H9 (cell line): Measurements from ENCODE around the gene VPS41. TPM values are rescaled to one million over a fixed set of nuclear protein-coding genes. Genes with fewer than 3 reads are reported as not detected.

Experiments
- DNase-seq: peaks from one replicate; pipeline ENCODE4 v3.0.0-alpha.2; 2017
- H2AFZ ChIP-seq: one replicate; pipeline ENCODE4 v1.6.1; 2013; ENCODE audit warnings: mild to moderate bottlenecking, low read length, control low read depth, moderate library complexity
- H2AK5ac ChIP-seq: 2 replicates; pipeline ENCODE4 v1.6.1; 2013; ENCODE audit warnings: low read length, control low read depth, mixed read lengths; ENCODE audit not compliant: insufficient read length
- H2BK120ac ChIP-seq: one replicate; pipeline ENCODE4 v1.6.1; 2013; ENCODE audit warnings: low read depth, mild to moderate bottlenecking, low read length, control low read depth, inconsistent platforms; ENCODE audit not compliant: poor library complexity, severe bottlenecking
- H2BK12ac ChIP-seq: 2 replicates; pipeline ENCODE4 v1.6.1; 2013; ENCODE audit warnings: low read length, control low read depth, mixed read lengths, low read depth; ENCODE audit not compliant: insufficient read length
- H2BK15ac ChIP-seq: 2 replicates; pipeline ENCODE4 v1.6.1; 2013; ENCODE audit warnings: low read depth, low read length, control low read depth
- H2BK20ac ChIP-seq: one replicate; pipeline ENCODE4 v1.6.1; 2013; ENCODE audit warnings: low read depth, mild to moderate bottlenecking, low read length, control low read depth, inconsistent platforms; ENCODE audit not compliant: poor library complexity, severe bottlenecking
- H2BK5ac ChIP-seq: 2 replicates; pipeline ENCODE4 v1.6.1; 2013; ENCODE audit warnings: low read length, control low read depth, mixed read lengths; ENCODE audit not compliant: insufficient read length
- H3K14ac ChIP-seq: 2 replicates; pipeline ENCODE4 v1.6.1; 2013; ENCODE audit warnings: low read length, control low read depth; ENCODE audit not compliant: insufficient read depth
- H3K18ac ChIP-seq: 2 replicates; pipeline ENCODE4 v1.6.1; 2013; ENCODE audit warnings: low read depth, mild to moderate bottlenecking, mixed read lengths, low read length, control low read depth; ENCODE audit not compliant: insufficient read length
- H3K23ac ChIP-seq: 2 replicates; pipeline ENCODE4 v1.6.1; 2013; ENCODE audit warnings: low read length, control low read depth, mixed read lengths, low read depth; ENCODE audit not compliant: insufficient read length
- H3K23me2 ChIP-seq: 2 replicates; pipeline ENCODE4 v1.6.1; 2013; ENCODE audit warnings: low read depth, mild to moderate bottlenecking, mixed read lengths, low read length, control low read depth; ENCODE audit not compliant: insufficient read length, poor library complexity, severe bottlenecking
- H3K27ac ChIP-seq: 2 replicates; pipeline ENCODE4 v1.5.1; 2013; ENCODE audit warnings: low read length, control low read depth, mixed read lengths, low read depth; ENCODE audit not compliant: insufficient read length
- H3K27me3 ChIP-seq: 2 replicates; pipeline ENCODE4 v1.6.1; 2013; ENCODE audit warnings: low read length, control low read depth, inconsistent platforms; ENCODE audit not compliant: insufficient read depth
- H3K4ac ChIP-seq: 2 replicates; pipeline ENCODE4 v1.6.1; 2013; ENCODE audit warnings: low read depth, mild to moderate bottlenecking, control low read depth, inconsistent platforms, low read length, moderate library complexity
- H3K4me1 ChIP-seq: 2 replicates; pipeline ENCODE4 v1.6.1; 2013; ENCODE audit warnings: low read length, control low read depth, inconsistent platforms; ENCODE audit not compliant: insufficient read depth
- H3K4me2 ChIP-seq: 2 replicates; pipeline ENCODE4 v1.6.1; 2013; ENCODE audit warnings: low read length, control low read depth, mixed read lengths; ENCODE audit not compliant: insufficient read length, insufficient read depth
- H3K56ac ChIP-seq: 2 replicates; pipeline ENCODE4 v1.6.1; 2013; ENCODE audit warnings: low read depth, mild to moderate bottlenecking, mixed read lengths, low read length, control low read depth; ENCODE audit not compliant: insufficient read length
- H3K79me1 ChIP-seq: 2 replicates; pipeline ENCODE4 v1.6.1; 2013; ENCODE audit warnings: low read depth, mild to moderate bottlenecking, moderate library complexity, low read length, control low read depth, inconsistent platforms; ENCODE audit not compliant: insufficient read depth, poor library complexity, severe bottlenecking
- H3K79me2 ChIP-seq: 2 replicates; pipeline ENCODE4 v1.6.1; 2013; ENCODE audit warnings: low read length, control low read depth, inconsistent platforms; ENCODE audit not compliant: insufficient read depth
- H3K9ac ChIP-seq: 2 replicates; pipeline ENCODE4 v1.6.1; 2013; ENCODE audit warnings: low read length, control low read depth, mixed read lengths; ENCODE audit not compliant: insufficient read length; ENCODE audit errors: extremely low read depth
- H3K9me3 ChIP-seq: one replicate; pipeline ENCODE4 v1.6.1; 2013; ENCODE audit warnings: low read depth, low read length, inconsistent platforms; ENCODE audit not compliant: control insufficient read depth
- H3T11ph ChIP-seq: one replicate; pipeline ENCODE4 v1.6.1; 2013; ENCODE audit warnings: mild to moderate bottlenecking, low read length, control low read depth, inconsistent platforms
- H4K20me1 ChIP-seq: one replicate; pipeline ENCODE4 v1.6.1; 2013; ENCODE audit not compliant: control insufficient read depth, insufficient read length, insufficient read depth
- H4K5ac ChIP-seq: 2 replicates; pipeline ENCODE4 v1.6.1; 2013; ENCODE audit warnings: low read depth, mild to moderate bottlenecking, mixed read lengths, low read length, control low read depth; ENCODE audit not compliant: insufficient read length
- H4K8ac ChIP-seq: replicated peaks from 2 replicates; pipeline ENCODE4 v1.6.1; 2013; ENCODE audit warnings: low read length, control low read depth, mixed read lengths, low read depth; ENCODE audit not compliant: insufficient read length
- H4K91ac ChIP-seq: 2 replicates; pipeline ENCODE4 v1.6.1; 2013; ENCODE audit warnings: low read depth, mild to moderate bottlenecking, moderate library complexity, mixed read lengths, low read length, control low read depth; ENCODE audit not compliant: insufficient read length
- H3K27ac Mint-ChIP-seq, 3 experiments: 2 replicates in 2 of 3; 3 replicates in 1 of 3; pipeline ENCODE4 v1.8.0; 2020 to 2021; ENCODE audit warnings: mixed read lengths in 3 of 3, mild to moderate bottlenecking in 1 of 3, moderate library complexity in 1 of 3
- H3K27me3 Mint-ChIP-seq: 2 replicates; pipeline ENCODE4 v1.8.0; 2021; ENCODE audit warnings: low read depth, mild to moderate bottlenecking, moderate library complexity, mixed read lengths
- H3K36me3 Mint-ChIP-seq, 3 experiments: 2 replicates in 2 of 3; 3 replicates in 1 of 3; pipeline ENCODE4 v1.8.0; 2020 to 2021; ENCODE audit warnings: low read depth in 3 of 3, mixed read lengths in 3 of 3; ENCODE audit not compliant: insufficient read depth in 1 of 3
- H3K4me1 Mint-ChIP-seq, 2 experiments: 2 replicates each; pipeline ENCODE4 v1.8.0; 2020; ENCODE audit warnings: mixed read lengths in 2 of 2
- H3K4me3 Mint-ChIP-seq, 2 experiments: 2 replicates in 1 of 2; 3 replicates in 1 of 2; pipeline ENCODE4 v1.8.0; 2020 to 2021; ENCODE audit warnings: mild to moderate bottlenecking in 2 of 2, mixed read lengths in 2 of 2, moderate library complexity in 1 of 2
- H3K9me3 Mint-ChIP-seq, 2 experiments: 2 replicates in 1 of 2; 3 replicates in 1 of 2; pipeline ENCODE4 v1.8.0; 2020; ENCODE audit warnings: mild to moderate bottlenecking in 2 of 2, mixed read lengths in 2 of 2, moderate library complexity in 1 of 2
- WGBS: extraction: QIAGEN DNeasy Blood & Tissue Kit; methylation state at CpG from one replicate; pipeline ENCODE4 v1.1.7; 2013; ENCODE audit warnings: missing lambda C conversion rate, low lambda C conversion rate, mixed read lengths; ENCODE audit not compliant: insufficient read length; ENCODE audit errors: extremely low coverage; 5-methylcytosine and 5-hydroxymethylcytosine counted together
- total RNA-seq: library from RNA; stranded (reverse); gene quantifications from 2 replicates; pipeline ENCODE4 v1.2.1, GENCODE V29; 2021
- TF ChIP-seq, protein P1 (sequence below): fragments of 200-600 bp; sonication (generic); conservative IDR thresholded peaks from 3 replicates; pipeline ENCODE4 v1.8.0; 2021; ENCODE audit warnings: antibody characterized with exemption, mild to moderate bottlenecking

The VPS41 gene
- total RNA-seq, 1 experiment from 2014 or later: 49.3 TPM

DNA sequence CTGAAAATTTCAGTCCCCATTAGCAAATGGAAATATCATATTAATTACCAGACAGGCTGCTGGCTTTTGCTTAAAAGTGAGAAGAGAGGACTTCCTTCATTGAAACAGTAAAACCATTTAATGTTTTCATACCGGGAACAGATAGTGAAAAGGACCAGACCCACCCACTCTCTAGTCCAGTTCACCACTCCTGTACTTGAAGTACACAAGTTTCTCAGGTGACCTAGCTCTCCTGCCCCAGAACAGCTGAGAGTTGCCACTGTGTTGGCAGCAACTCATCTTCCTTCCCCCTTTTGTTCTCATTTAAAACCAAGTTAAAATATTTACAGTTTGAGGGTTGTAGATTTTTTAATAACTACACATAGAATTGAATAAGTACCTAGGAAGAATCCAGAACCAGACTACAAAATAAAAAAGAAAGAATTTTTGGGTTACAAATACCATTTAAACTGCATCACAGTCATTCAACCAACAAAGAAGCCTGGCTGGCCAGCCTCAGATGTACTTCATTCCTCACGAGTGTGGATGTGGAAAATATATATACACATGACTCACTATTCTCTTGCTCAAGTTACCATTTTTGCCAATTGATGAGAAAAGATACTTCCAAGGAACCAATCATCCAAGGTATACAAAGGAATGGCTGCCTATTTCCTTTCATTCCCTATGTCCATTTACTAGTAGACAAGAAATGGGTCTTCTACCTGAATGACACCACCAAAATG lies 68.1 kb downstream of the VPS41 start:
- H3K4me1 ChIP-seq: no peaks in the 10 kb centered on the region
- H2BK12ac ChIP-seq: no peak overlapping the region
- H4K5ac ChIP-seq: no peak overlapping the region
- no peak overlapping the region for H2AK5ac ChIP-seq
- H3T11ph ChIP-seq: no peak overlapping the region
- no peak overlapping the region for H2BK5ac ChIP-seq
- H3K9me3 ChIP-seq: no peaks in the 10 kb centered on the region
- no peak overlapping the region for H3K18ac ChIP-seq
- no peak overlapping the region for H3K23ac ChIP-seq
- H4K20me1 ChIP-seq: no peaks in the 10 kb centered on the region
- Mint-ChIP-seq H3K27ac (peak overlapping the region in 1 of 3 experiments; percentile 24; a peak in 1 of 7 replicates), H3K27me3 (no peaks in the 10 kb centered on the region), H3K36me3 (peaks cover 3 to 10% (median 5%) of the 10 kb centered on the region in 3 experiments; a peak in 4 of 7 replicates), H3K9me3 (peaks cover 0 to 6% of the 10 kb centered on the region in 2 experiments; a peak in 3 of 5 replicates), H3K4me3 (no peak overlapping the region), H3K4me1 (peaks cover 0 to 3% of the 10 kb centered on the region in 2 experiments; a peak in 1 of 4 replicates)
- H3K27me3 ChIP-seq: no peaks in the 10 kb centered on the region
- H2BK120ac ChIP-seq: no peak overlapping the region
- no peak overlapping the region for H3K14ac ChIP-seq
- no peak overlapping the region for H4K91ac ChIP-seq
- H3K4me2 ChIP-seq: no peak overlapping the region
- DNase-seq: no peak
- no peaks in the 10 kb centered on the region for H3K79me1 ChIP-seq
- no peak overlapping the region for H3K27ac ChIP-seq
- no peak overlapping the region for H3K56ac ChIP-seq
- H3K23me2 ChIP-seq: no peaks in the 10 kb centered on the region
- H3K9ac ChIP-seq: no peak overlapping the region
- H4K8ac ChIP-seq: no peak overlapping the region
- TF ChIP-seq, protein P1, sequence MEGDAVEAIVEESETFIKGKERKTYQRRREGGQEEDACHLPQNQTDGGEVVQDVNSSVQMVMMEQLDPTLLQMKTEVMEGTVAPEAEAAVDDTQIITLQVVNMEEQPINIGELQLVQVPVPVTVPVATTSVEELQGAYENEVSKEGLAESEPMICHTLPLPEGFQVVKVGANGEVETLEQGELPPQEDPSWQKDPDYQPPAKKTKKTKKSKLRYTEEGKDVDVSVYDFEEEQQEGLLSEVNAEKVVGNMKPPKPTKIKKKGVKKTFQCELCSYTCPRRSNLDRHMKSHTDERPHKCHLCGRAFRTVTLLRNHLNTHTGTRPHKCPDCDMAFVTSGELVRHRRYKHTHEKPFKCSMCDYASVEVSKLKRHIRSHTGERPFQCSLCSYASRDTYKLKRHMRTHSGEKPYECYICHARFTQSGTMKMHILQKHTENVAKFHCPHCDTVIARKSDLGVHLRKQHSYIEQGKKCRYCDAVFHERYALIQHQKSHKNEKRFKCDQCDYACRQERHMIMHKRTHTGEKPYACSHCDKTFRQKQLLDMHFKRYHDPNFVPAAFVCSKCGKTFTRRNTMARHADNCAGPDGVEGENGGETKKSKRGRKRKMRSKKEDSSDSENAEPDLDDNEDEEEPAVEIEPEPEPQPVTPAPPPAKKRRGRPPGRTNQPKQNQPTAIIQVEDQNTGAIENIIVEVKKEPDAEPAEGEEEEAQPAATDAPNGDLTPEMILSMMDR: no peak
- no CpG with 5 or more reads among the region's 2 CpGs for WGBS
- H3K79me2 ChIP-seq: no peaks in the 10 kb centered on the region
- no peak overlapping the region for H2BK20ac ChIP-seq
- no peak overlapping the region for H2AFZ ChIP-seq
- H2BK15ac ChIP-seq: no peak overlapping the region
- H3K4ac ChIP-seq: no peak overlapping the region
